Endodermal cell (in vitro differentiated cells): Measurements from ENCODE around the gene KIAA0232. TPM values are rescaled to one million over a fixed set of nuclear protein-coding genes. Genes with fewer than 3 reads are reported as not detected.
"Not testable (repeated sequence)": the region's sequence is repeated elsewhere in the genome, so short reads cannot be mapped to it uniquely, and the experiment has no call there.

Source experiments
- DNase-seq: peaks from one replicate; pipeline ENCODE4 v3.0.0-alpha.2; 2017
- H3K27ac ChIP-seq: 2 replicates; pipeline ENCODE4 v1.5.1; 2013; ENCODE audit warnings: mild to moderate bottlenecking, low read depth, low read length, moderate library complexity
- H3K27me3 ChIP-seq: 2 replicates; pipeline ENCODE4 v1.6.1; 2013; ENCODE audit warnings: mild to moderate bottlenecking, low read length, moderate library complexity; ENCODE audit not compliant: insufficient read depth, control insufficient read depth, poor library complexity, severe bottlenecking
- H3K36me3 ChIP-seq: 2 replicates; pipeline ENCODE4 v1.7.0; 2013; ENCODE audit warnings: mild to moderate bottlenecking, low read length, moderate library complexity; ENCODE audit not compliant: control insufficient read depth, insufficient read depth
- H3K4me1 ChIP-seq: one replicate; pipeline ENCODE4 v1.7.0; 2013; ENCODE audit warnings: low read length; ENCODE audit not compliant: control insufficient read depth, insufficient read depth
- H3K4me3 ChIP-seq: 2 replicates; pipeline ENCODE4 v1.5.1; 2013; ENCODE audit warnings: mild to moderate bottlenecking, low read length, moderate library complexity
- H3K9ac ChIP-seq: 2 replicates; pipeline ENCODE4 v1.6.1; 2013; ENCODE audit warnings: mild to moderate bottlenecking, low read length, moderate library complexity; ENCODE audit not compliant: poor library complexity, severe bottlenecking; ENCODE audit errors: extremely low read depth
- H3K9me3 ChIP-seq: 2 replicates; pipeline ENCODE4 v1.6.1; 2013; ENCODE audit warnings: mild to moderate bottlenecking, low read length, moderate library complexity; ENCODE audit not compliant: control insufficient read depth
- H3K27ac Mint-ChIP-seq: 2 replicates; pipeline ENCODE4 v1.8.0; 2020; ENCODE audit warnings: mixed read lengths
- H3K27me3 Mint-ChIP-seq: 2 replicates; pipeline ENCODE4 v1.8.0; 2021; ENCODE audit warnings: mild to moderate bottlenecking, mixed read lengths; ENCODE audit not compliant: insufficient read depth
- H3K36me3 Mint-ChIP-seq: 2 replicates; pipeline ENCODE4 v1.8.0; 2020; ENCODE audit warnings: low read depth, mixed read lengths
- H3K4me1 Mint-ChIP-seq: 2 replicates; pipeline ENCODE4 v1.8.0; 2020; ENCODE audit warnings: mixed read lengths
- H3K4me3 Mint-ChIP-seq: 2 replicates; pipeline ENCODE4 v1.8.0; 2020; ENCODE audit warnings: mild to moderate bottlenecking, moderate library complexity, mixed read lengths
- H3K9me3 Mint-ChIP-seq: 2 replicates; pipeline ENCODE4 v1.8.0; 2020; ENCODE audit warnings: mild to moderate bottlenecking, mixed read lengths
- WGBS, 2 experiments: methylation state at CpG; one replicate each; pipeline versions ENCODE4 v1.1.5 to v1.1.7; 2013; ENCODE audit warnings: missing lambda C conversion rate in 2 of 2, mixed read lengths in 1 of 2; ENCODE audit not compliant: insufficient coverage in 1 of 2, insufficient read length in 1 of 2; 5-methylcytosine and 5-hydroxymethylcytosine counted together
- total RNA-seq, 2 donors: library from RNA; stranded (reverse); fragmentation: NEBNext Ultra II Directional in 1 of 2; extraction: Animal tissue kit (Norgen Biotek cat#: 25700) in 1 of 2; gene quantifications; 2 replicates in 1 of 2; 3 replicates in 1 of 2; pipeline ENCODE4 v1.2.1, GENCODE V29; 2021
- TF ChIP-seq, protein P1 (sequence below): fragments of 200-600 bp; sonication (generic); conservative IDR thresholded peaks from 2 replicates; pipeline ENCODE4 v1.5.0; 2021; ENCODE audit warnings: antibody characterized with exemption, mild to moderate bottlenecking

The KIAA0232 gene
- total RNA-seq, 2 donors from 2014 or later = 32.9 to 43.5 TPM

DNA sequence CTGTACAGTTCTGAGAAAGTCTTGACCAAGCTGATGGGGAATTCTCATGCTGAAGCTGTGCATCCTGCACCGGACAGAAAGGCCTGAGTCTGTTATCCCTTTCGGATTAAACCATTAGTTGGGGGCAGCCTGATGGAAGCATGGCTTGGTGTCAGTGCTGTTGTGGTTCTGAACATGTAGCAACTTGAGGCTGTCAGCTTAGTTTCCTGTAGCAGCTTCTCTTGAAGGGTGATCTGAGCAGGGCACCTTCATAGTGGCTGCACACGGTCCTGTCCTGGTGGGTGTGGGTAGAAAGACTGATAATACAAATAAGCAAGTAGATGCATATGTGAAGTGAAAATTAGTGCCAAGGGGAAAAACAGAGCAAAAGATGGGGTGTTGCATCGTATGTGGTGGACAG lies 11.7 kb downstream of the KIAA0232 start:
- TF ChIP-seq, protein P1, sequence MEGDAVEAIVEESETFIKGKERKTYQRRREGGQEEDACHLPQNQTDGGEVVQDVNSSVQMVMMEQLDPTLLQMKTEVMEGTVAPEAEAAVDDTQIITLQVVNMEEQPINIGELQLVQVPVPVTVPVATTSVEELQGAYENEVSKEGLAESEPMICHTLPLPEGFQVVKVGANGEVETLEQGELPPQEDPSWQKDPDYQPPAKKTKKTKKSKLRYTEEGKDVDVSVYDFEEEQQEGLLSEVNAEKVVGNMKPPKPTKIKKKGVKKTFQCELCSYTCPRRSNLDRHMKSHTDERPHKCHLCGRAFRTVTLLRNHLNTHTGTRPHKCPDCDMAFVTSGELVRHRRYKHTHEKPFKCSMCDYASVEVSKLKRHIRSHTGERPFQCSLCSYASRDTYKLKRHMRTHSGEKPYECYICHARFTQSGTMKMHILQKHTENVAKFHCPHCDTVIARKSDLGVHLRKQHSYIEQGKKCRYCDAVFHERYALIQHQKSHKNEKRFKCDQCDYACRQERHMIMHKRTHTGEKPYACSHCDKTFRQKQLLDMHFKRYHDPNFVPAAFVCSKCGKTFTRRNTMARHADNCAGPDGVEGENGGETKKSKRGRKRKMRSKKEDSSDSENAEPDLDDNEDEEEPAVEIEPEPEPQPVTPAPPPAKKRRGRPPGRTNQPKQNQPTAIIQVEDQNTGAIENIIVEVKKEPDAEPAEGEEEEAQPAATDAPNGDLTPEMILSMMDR = no peak
- Histone ChIP-seq H3K36me3 (peaks cover 50% of the 10 kb centered on the region), H3K27me3 (no peaks in the 10 kb centered on the region), H3K9me3 (no peaks in the 10 kb centered on the region), H3K27ac (no peak overlapping the region), H3K4me3 (no peak overlapping the region), H3K9ac (no peak overlapping the region), H3K4me1 (no peaks in the 10 kb centered on the region)
- Mint-ChIP-seq H3K36me3 (peaks cover 50% of the 10 kb centered on the region), H3K27me3 (no peaks in the 10 kb centered on the region), H3K27ac (no peak overlapping the region), H3K4me1 (peaks cover 9% of the 10 kb centered on the region), H3K9me3 (peaks cover 6% of the 10 kb centered on the region), H3K4me3 (no peak overlapping the region)
- WGBS, 2 experiments = 97 to 100% methylated on average over 3 to 4 of the region's 4 CpGs
- no peak for DNase-seq

DNA sequence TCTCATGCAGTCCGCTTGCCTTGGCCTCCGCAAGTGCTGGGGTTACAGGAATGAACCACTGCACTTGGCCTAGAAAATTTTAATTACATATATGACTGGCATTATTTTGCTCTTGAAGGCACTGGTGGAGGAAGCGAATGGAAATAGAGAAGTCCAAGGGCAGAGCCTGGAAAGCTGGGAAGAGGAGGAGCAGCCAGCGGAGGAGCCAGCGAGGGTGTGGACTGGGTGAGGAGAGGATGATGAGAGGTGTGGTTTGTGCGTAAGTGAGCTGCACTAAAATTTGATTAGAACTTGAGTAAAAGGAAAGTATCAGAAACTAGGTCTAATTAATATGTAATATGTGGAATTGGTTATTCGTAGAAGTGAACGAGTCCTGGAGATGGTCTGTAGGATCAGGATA lies 13.3 kb downstream of the KIAA0232 start:
- Mint-ChIP-seq H3K9me3 (peaks cover 6% of the 10 kb centered on the region), H3K27ac (no peak overlapping the region), H3K4me1 (peaks cover 9% of the 10 kb centered on the region), H3K27me3 (no peaks in the 10 kb centered on the region), H3K36me3 (peaks cover 46% of the 10 kb centered on the region), H3K4me3 (no peak overlapping the region)
- Histone ChIP-seq H3K36me3 (peaks cover 53% of the 10 kb centered on the region), H3K27ac (no peak overlapping the region), H3K27me3 (no peaks in the 10 kb centered on the region), H3K4me3 (no peak overlapping the region), H3K9ac (no peak overlapping the region), H3K4me1 (no peaks in the 10 kb centered on the region), H3K9me3 (no peaks in the 10 kb centered on the region)
- TF ChIP-seq, protein P1 = no peak
- no peak for DNase-seq
- 94 to 95% methylated on average over 7 to 8 of the region's 8 CpGs for WGBS, 2 experiments

DNA sequence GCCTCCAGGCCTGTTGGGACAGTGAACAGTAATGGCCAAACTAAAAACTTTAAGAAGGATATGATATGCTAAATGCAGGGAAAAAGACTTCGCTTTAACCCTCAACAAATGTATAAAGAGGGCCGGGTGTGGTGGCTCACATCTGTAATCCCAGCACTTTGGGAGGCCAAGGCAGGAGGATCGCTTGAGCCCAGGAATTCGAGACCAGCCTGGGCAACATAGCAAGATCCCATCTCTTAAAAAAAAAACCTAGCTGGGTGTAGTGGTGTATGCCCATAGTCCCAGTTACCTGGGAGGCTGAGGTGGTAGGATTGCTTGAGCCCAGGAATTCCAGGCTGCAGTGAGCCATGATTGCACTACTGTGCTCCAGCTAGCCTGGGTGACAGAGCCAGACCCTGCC lies 14.8 kb downstream of the KIAA0232 start:
- not testable (repeated sequence) for H3K4me1 Mint-ChIP-seq, H3K27ac ChIP-seq

DNA sequence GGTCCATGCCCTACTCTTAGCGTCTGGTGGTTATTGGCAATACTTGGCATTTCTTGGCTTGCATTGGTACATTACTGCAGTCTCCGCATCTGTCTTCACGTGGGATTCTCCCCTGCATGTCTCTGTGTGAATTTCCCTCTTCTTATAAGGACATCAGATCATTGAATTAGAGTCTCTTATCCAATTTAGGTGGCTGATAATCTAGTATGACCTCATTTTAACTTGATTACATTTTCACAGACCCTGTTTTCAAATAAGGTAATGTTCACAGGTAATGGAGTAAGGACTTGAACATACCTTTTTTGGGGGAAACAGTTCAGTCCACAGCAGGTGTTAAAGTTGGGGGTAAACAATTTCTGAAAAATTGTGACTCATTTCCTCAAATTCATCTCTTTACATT lies 16.6 kb downstream of the KIAA0232 start:
- Histone ChIP-seq H3K4me3 (no peak overlapping the region), H3K9me3 (no peaks in the 10 kb centered on the region), H3K36me3 (peaks cover 33% of the 10 kb centered on the region), H3K27ac (no peak overlapping the region), H3K27me3 (no peaks in the 10 kb centered on the region), H3K9ac (no peak overlapping the region), H3K4me1 (no peaks in the 10 kb centered on the region)
- Mint-ChIP-seq H3K27me3 (no peaks in the 10 kb centered on the region), H3K4me3 (no peak overlapping the region), H3K36me3 (peaks cover 28% of the 10 kb centered on the region), H3K9me3 (no peaks in the 10 kb centered on the region), H3K27ac (no peak overlapping the region), H3K4me1 (peaks cover 1% of the 10 kb centered on the region)
- 91 to 94% methylated on average over 3 of the region's 3 CpGs for WGBS, 2 experiments
- TF ChIP-seq, protein P1 = no peak
- no peak for DNase-seq

More for the DNA sequence above, 14.8 kb downstream of the KIAA0232 start:
- H3K9me3 ChIP-seq, H3K27me3 ChIP-seq, H3K9me3 Mint-ChIP-seq, H3K4me3 Mint-ChIP-seq, H3K9ac ChIP-seq, H3K4me1 ChIP-seq, DNase-seq, H3K27ac Mint-ChIP-seq, H3K27me3 Mint-ChIP-seq, H3K4me3 ChIP-seq: not testable (repeated sequence)
- WGBS, 2 experiments = 95 to 100% methylated on average over 4 of the region's 4 CpGs
- H3K36me3 ChIP-seq = peaks cover 41% of the 10 kb centered on the region
- peaks cover 35% of the 10 kb centered on the region for H3K36me3 Mint-ChIP-seq
